ENCODE results near the gene HACD2.

DNA sequence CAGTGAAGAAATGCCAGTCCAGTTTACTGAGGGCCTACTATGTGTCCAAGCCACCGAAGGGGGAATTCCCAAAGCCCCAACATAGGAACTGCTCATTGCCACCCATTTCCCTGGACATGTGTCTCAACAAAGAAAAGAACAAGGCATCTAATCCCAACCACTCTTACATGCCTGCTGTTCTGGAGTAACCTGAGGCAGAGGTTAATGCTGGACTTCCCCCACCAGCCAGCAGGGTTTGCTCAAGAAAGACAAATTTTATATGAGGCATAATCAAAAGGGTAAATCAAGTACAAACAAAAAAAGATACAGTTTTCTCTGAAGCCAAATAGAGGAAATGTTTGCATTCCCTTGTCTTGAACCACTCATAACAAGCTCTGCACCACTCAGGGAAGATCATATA lies 140.1 kb downstream of the HACD2 start:
- TF ChIP-seq, protein P1, sequence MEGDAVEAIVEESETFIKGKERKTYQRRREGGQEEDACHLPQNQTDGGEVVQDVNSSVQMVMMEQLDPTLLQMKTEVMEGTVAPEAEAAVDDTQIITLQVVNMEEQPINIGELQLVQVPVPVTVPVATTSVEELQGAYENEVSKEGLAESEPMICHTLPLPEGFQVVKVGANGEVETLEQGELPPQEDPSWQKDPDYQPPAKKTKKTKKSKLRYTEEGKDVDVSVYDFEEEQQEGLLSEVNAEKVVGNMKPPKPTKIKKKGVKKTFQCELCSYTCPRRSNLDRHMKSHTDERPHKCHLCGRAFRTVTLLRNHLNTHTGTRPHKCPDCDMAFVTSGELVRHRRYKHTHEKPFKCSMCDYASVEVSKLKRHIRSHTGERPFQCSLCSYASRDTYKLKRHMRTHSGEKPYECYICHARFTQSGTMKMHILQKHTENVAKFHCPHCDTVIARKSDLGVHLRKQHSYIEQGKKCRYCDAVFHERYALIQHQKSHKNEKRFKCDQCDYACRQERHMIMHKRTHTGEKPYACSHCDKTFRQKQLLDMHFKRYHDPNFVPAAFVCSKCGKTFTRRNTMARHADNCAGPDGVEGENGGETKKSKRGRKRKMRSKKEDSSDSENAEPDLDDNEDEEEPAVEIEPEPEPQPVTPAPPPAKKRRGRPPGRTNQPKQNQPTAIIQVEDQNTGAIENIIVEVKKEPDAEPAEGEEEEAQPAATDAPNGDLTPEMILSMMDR (IDR thresholded peaks at IDR 0.05; ENCODE audit: low read length), result no peak
- TF ChIP-seq EZH2 (optimal IDR thresholded peaks at IDR 0.05; ENCODE audit: low read depth, low read length), result no peak
